ENCODE measurements around the gene MPC2. TPM values are rescaled to one million over a fixed set of nuclear protein-coding genes. Genes with fewer than 3 reads are reported as not detected.

MPC2 gene
- 10 to 100 TPM; 19.4 to 21.5 TPM for total RNA-seq

DNA sequence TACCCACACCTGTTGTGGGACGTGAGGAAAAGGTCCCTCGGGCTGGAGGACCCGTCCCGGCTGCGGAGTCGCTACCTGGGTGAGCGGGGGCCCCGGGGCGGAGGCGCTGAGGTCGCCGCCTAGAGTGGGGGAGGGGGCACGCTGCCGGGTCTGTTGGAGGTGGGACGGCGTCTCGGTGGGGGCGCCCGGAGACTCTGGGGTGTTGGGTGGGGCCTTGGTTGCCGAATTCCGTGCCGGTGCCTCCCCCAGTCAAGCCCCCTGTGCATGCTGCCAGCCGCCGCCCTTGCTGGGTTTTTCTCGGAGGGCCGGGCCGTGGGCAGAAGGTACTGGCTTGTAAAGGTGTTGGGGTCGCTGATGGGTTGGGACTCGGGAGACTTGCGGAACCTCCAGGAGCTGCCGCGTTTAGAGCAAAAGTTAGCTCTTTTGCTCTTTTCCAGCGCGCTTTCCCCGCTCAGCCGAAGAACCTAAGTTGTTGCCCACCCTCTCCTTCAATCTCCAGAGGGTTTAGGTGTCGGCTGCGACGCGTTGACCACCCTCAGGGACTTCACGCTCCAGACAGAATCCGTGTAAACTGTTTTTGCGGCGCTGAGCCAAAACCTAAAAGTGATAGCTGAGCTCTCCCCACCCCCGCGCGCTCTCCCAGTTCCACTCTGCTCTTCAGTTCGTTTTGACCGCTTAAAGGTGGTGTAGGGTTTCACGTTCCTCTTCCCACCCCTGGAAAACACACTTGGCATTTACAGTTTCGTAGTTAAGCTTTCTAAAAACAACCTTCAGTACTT, at the start of gene MPC2:
Gene MPC2 (minus strand): TSS at position 143 of the 779 bp plus-strand sequence. CDS start 1,231 bp downstream, outside the sequence.
- WGBS, 2 donors: 0% methylated on average over 20 to 46 of the region's 51 CpGs
- no peaks in the 10 kb centered on the region for H3K9me3 ChIP-seq
- peaks cover 27% of the 10 kb centered on the region for H3K4me1 ChIP-seq
- peak within 1 kb of the TSS; percentile 91 to 98 for H3K4me3 ChIP-seq
- DNase-seq (peak; percentile 69 to 83 (median 74)), ATAC-seq (peak; percentile 0)
- no peaks in the 10 kb centered on the region for H3K36me3 ChIP-seq (replicated peaks in 1 of 2; ENCODE audit: insufficient read depth in 1 of 2, low read depth in 2 of 2)
- TF ChIP-seq, protein P1, sequence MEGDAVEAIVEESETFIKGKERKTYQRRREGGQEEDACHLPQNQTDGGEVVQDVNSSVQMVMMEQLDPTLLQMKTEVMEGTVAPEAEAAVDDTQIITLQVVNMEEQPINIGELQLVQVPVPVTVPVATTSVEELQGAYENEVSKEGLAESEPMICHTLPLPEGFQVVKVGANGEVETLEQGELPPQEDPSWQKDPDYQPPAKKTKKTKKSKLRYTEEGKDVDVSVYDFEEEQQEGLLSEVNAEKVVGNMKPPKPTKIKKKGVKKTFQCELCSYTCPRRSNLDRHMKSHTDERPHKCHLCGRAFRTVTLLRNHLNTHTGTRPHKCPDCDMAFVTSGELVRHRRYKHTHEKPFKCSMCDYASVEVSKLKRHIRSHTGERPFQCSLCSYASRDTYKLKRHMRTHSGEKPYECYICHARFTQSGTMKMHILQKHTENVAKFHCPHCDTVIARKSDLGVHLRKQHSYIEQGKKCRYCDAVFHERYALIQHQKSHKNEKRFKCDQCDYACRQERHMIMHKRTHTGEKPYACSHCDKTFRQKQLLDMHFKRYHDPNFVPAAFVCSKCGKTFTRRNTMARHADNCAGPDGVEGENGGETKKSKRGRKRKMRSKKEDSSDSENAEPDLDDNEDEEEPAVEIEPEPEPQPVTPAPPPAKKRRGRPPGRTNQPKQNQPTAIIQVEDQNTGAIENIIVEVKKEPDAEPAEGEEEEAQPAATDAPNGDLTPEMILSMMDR (IDR thresholded peaks at IDR 0.05): no peak
- TF ChIP-seq POLR2A (IDR thresholded peaks at IDR 0.05): peak in 2 of 3 donors; percentile 44
- intact Hi-C loops (cut with DNase I): no loop called here
- H3K27ac ChIP-seq: peak within 1 kb of the TSS; percentile 91 to 97 (median 95)
- H3K27me3 ChIP-seq: no peaks in the 10 kb centered on the region

DNA sequence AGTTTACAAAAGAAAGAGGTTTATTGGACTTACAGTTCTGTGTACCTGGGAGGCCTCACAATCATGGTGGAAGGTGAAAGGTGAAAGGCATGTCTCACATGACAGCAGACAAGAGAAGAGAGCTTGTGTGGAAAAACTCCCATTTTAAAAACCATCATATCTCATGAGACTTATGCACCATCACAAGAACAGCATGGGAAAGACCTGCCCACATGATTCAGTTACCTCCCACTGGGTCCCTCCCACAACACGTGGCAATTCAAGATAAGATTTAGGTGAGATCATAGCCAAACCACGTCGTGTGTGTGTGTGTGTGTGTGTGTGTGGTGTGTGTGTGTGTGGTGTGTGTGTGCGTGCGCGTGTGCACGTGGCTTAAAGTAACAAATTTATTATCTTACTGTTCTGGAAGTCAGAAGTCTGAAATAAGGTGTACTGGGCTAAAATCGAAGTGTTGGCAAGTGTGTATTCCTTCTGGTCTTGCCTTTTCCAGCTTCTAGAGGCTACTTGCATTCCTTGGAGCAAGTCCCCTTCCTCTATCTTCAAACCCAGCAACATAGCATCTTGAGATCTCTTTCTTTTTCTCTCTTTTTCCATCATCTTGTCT, 48.1 kb upstream of the MPC2 start:
- ATAC-seq (no peak), DNase-seq (peak in 1 of 4 donors; percentile 17)
- Histone ChIP-seq H3K4me1 (no peaks in the 10 kb centered on the region), H3K4me3 (no peak overlapping the region), H3K27ac (no peak overlapping the region), H3K9me3 (no peaks in the 10 kb centered on the region), H3K27me3 (no peaks in the 10 kb centered on the region), H3K36me3 (replicated peaks in 1 of 2; ENCODE audit: insufficient read depth in 1 of 2, low read depth in 2 of 2) (no peaks in the 10 kb centered on the region)
- no peak for TF ChIP-seq POLR2A (IDR thresholded peaks at IDR 0.05)
- TF ChIP-seq, protein P1 (IDR thresholded peaks at IDR 0.05): no peak
- WGBS, 2 donors: 62 to 65% methylated on average over 8 of the region's 8 CpGs
- intact Hi-C loops (cut with DNase I): no loop called here

DNA sequence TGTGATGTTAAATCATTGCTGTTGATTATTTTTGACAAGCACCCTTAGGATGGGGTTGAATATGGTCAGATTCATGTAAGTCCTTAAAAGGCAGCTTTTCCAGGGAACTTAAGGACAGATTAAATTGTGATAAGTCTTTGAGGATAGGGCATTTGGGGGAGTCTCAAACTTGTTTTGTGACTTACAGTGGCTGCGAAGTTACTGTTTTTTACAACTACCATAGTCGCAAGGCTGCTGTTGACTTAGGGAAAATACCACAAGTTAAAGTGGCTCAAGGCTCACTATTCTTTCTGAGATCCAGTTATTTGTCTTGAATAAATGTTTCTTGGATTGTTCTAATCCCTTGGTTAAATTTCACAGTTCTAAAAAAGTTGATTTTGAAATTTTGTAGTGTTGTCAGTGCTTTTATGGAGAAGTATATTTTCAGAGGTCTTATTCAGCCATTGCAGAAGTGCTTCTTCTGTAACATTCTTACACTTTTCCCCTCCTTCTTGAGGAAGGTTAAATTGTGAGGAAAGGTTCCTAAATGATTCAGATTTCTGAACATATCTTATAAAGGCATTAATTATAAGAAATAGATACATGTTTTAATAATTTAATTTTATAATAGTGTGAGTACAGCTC, 47.0 kb upstream of the MPC2 start:
- WGBS, 2 donors: 93 to 97% methylated on average over 2 of the region's 2 CpGs
- Histone ChIP-seq H3K4me1 (no peaks in the 10 kb centered on the region), H3K36me3 (replicated peaks in 1 of 2; ENCODE audit: insufficient read depth in 1 of 2, low read depth in 2 of 2) (no peaks in the 10 kb centered on the region), H3K27me3 (no peaks in the 10 kb centered on the region), H3K9me3 (no peaks in the 10 kb centered on the region), H3K4me3 (no peak overlapping the region), H3K27ac (no peak overlapping the region)
- TF ChIP-seq POLR2A (IDR thresholded peaks at IDR 0.05): no peak
- TF ChIP-seq, protein P1 (IDR thresholded peaks at IDR 0.05): no peak
- intact Hi-C loops (cut with DNase I): no loop called here
- DNase-seq (no peak), ATAC-seq (no peak)

DNA sequence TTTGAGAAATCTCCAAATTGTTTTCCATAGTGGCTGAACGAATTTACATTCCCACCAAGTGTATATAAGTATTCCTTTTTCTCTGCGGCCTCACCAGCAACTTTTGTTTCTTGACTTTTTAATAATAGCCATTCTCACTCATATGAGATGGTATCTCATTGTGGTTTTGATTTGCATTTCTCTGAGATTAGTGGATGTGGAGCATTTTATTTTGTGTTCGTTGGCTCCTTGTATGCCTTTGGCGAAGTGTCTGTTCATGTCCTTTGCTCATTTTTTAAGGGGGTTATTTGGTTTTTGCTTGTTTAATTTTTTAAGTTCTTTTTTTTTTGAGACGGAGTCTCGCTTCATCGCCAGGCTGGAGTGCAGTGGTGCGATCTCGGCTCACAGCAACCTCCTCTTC, 45.1 kb upstream of the MPC2 start:
- intact Hi-C loops (cut with DNase I): no loop called here
- Histone ChIP-seq H3K4me1 (no peaks in the 10 kb centered on the region), H3K36me3 (replicated peaks in 1 of 2; ENCODE audit: insufficient read depth in 1 of 2, low read depth in 2 of 2) (no peaks in the 10 kb centered on the region), H3K27me3 (no peaks in the 10 kb centered on the region), H3K4me3 (no peak overlapping the region), H3K9me3 (no peaks in the 10 kb centered on the region), H3K27ac (no peak overlapping the region)
- ATAC-seq: no peak
- WGBS, 2 donors: 97% methylated on average over 9 of the region's 9 CpGs
- DNase-seq: no peak
- no peak for TF ChIP-seq POLR2A (IDR thresholded peaks at IDR 0.05)
- TF ChIP-seq, protein P1 (IDR thresholded peaks at IDR 0.05): no peak

Data from body of pancreas (tissue), 4 donors.